LNCaP clone FGC (cell line): ENCODE data around the gene SLC9A1.
"Not testable (repeated sequence)": the region's sequence is repeated elsewhere in the genome, so short reads cannot be mapped to it uniquely, and the experiment has no call there.

Experiments used
- DNase-seq: peaks from one replicate; pipeline ENCODE4 v3.0.0-alpha.2; 2011; ENCODE audit warnings: low read depth
- H3K4me3 ChIP-seq: 2 replicates; pipeline ENCODE4 v1.5.1; 2011; ENCODE audit warnings: mild to moderate bottlenecking, low read depth, low read length, control low read depth
- TF ChIP-seq, protein P1 (sequence below): IDR thresholded peaks from 2 replicates; pipeline ENCODE4 v1.5.1; 2012; ENCODE audit warnings: mild to moderate bottlenecking; ENCODE audit not compliant: control insufficient read depth, insufficient read depth; ENCODE audit errors: extremely low read depth

Gene SLC9A1

DNA sequence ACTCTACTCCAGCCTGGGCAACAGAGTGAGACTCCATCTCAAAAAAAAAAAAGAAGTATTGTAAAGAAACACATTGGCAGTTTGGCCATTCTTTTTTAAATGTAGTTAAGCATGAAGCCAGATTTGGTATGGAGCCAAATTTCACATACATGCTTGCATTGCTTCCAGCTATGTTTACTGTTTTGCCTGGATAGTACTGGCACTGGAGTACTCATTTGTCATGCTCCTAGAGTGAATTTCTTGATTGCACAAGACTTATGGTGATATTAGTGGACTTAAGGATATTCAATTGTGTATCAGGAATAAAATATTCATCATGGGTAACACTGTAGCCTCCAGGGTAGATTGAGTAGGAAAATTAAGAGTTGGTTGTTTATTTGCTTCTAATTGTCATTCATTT, 24.5 kb upstream of the SLC9A1 start:
- no peak for DNase-seq
- TF ChIP-seq, protein P1, sequence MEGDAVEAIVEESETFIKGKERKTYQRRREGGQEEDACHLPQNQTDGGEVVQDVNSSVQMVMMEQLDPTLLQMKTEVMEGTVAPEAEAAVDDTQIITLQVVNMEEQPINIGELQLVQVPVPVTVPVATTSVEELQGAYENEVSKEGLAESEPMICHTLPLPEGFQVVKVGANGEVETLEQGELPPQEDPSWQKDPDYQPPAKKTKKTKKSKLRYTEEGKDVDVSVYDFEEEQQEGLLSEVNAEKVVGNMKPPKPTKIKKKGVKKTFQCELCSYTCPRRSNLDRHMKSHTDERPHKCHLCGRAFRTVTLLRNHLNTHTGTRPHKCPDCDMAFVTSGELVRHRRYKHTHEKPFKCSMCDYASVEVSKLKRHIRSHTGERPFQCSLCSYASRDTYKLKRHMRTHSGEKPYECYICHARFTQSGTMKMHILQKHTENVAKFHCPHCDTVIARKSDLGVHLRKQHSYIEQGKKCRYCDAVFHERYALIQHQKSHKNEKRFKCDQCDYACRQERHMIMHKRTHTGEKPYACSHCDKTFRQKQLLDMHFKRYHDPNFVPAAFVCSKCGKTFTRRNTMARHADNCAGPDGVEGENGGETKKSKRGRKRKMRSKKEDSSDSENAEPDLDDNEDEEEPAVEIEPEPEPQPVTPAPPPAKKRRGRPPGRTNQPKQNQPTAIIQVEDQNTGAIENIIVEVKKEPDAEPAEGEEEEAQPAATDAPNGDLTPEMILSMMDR: no peak
- no peak overlapping the region for H3K4me3 ChIP-seq

DNA sequence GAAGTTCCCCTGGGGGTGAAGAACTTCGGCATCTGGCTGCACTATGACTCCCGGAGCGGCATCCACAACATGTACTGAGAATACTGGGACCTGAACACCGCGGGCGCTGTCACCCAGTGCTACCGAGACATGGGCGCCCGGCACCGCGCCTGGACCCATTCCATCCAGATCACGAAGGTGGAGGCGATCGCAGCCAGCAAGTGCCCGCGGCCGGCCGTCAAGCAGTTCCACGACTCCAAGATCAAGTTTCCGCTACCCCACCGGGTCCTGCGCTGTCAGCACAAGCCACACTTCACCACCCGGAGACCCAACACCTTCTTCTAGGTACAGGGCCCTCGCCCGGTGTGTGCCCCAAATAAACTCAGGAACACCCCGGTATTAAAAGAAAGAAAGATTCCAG, 22.0 kb upstream of the SLC9A1 start:
- H3K4me3 ChIP-seq: no peak overlapping the region
- no peak for DNase-seq
- TF ChIP-seq, protein P1: no peak

DNA sequence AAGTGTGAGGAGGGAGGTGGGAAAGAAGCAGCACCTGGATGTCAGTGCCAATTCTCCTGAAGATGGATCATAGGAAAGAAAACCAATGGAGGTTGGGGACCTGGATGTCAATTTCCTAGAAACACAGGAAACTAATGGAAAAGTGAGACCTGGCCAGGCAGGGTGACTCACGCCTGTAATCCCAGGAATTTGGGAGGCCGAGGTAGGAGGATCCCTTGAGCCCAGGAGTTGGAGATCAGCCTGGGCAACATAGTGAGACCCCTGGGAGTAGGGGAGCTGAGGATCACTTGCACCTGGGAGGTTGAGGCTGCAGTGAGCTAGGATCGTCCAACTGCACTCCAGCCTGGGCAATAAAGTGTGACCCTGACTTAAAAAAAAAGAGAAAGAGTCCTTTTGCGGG, 21.4 kb upstream of the SLC9A1 start:
- H3K4me3 ChIP-seq: no peak overlapping the region
- TF ChIP-seq, protein P1: no peak
- DNase-seq: no peak

DNA sequence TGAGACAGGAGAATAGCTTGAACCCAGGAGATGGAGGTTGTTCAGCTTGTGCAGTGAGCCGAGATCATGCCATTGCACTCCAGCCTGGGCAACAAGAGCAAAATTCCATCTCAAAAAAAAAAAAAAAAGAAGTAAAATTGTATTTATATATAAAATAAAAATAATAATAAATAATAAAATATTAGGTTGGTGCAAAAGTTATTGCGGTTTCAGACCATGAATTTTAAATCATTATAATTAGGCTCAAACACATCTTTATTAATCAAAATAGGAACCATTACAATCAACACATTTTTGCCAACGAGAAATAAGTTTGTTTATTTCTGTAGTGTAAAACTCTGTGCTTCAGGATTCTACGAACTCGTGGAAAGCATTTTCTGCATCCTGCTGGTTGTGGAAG, 18.1 kb upstream of the SLC9A1 start:
- not testable (repeated sequence) for H3K4me3 ChIP-seq, DNase-seq

DNA sequence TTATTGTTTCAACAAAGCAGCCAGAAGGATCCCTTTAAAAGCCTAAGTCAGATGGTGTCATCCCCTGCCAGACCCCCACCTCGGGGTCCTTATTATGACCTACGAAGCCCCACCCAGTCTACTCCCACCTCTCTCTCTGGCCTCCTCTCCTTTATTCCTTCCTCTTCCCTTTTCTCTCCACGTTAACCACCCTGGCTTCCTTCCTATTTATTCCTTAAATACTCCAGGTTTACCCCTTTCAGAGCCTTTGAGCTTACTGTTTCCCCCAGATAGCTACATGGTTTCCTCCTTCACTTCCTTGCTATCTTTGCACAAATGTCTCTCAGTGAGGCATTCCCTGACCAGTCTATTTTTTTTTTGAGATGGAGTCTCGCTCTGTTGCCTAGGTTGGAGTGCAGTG, 12.0 kb upstream of the SLC9A1 start:
- no peak for DNase-seq
- no peak overlapping the region for H3K4me3 ChIP-seq
- TF ChIP-seq, protein P1: no peak

DNA sequence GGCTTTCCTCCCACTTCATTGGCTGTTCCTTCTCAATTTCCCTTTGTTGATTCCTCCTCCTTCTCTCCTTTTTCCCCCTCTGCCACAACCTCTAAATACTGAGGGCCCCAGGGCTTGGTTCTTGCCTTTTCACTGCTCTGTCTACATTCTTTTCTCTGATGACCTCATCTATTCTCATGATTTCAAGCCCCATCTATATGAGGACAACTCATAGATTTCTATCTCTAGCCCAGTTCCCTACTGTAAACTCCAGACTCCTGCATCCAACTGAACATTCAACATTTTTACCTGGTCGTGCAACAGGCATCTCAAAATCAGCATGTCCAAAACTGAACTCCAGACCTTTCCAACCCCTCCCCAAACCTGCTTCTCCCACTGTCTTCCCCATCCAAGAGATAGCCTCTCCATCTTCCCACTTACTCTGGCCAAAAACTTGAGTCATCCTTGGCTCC, 11.5 kb upstream of the SLC9A1 start:
- DNase-seq: no peak
- H3K4me3 ChIP-seq: no peak overlapping the region
- TF ChIP-seq, protein P1: no peak

DNA sequence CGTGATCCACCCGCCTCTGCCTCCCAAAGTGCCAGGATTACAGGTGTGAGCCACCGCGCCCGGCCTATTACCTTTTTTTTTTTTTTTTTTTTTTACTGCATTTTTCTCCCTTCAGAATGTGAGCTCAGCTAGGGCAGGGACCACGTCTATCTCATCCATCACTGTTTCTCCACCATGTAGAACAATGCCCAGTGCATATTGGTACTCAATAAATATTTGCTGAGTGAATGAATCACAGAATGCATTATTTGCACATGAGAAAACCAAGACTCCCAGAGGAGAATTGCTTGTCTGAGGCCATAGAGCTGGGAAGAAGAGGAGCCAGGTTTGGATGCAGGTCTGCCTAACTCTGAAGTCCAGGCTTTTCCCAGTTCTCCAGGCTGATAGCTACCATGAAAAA, 8.2 kb upstream of the SLC9A1 start:
- no peak overlapping the region for H3K4me3 ChIP-seq
- TF ChIP-seq, protein P1: no peak
- no peak for DNase-seq
